Hematopoietic multipotent progenitor cell treated with erythropoietin and hydrocortisone succinate and interleukin-3 and kit ligand, for 15 days (in vitro differentiated cells): ENCODE data around the gene SNX1.

ENCODE experiments used
- DNase-seq: peaks from one replicate; pipeline ENCODE4 v3.0.0-alpha.2; 2015; ENCODE audit warnings: low spot score

Gene SNX1

DNA sequence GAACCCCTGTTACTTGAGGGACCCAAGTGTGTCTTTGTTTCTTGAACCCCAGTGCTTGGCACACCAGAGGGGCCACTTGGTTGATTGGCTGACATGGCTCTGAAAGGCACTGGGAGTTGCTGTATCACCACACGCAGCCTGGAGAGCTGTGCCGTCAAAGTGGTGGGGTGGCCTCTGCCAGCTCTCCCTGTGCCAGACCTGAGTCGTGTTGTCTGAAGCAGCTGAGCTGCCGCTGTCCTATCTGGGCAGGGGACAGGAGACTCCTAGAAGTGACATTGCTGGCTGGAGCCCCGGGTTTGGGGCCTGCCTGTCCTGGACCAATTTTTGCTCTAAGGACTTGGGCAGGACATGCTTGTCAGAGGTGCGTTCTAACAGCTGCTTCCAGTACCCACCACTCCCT, 50.3 kb downstream of the SNX1 start:
- peak; percentile 45 for DNase-seq

DNA sequence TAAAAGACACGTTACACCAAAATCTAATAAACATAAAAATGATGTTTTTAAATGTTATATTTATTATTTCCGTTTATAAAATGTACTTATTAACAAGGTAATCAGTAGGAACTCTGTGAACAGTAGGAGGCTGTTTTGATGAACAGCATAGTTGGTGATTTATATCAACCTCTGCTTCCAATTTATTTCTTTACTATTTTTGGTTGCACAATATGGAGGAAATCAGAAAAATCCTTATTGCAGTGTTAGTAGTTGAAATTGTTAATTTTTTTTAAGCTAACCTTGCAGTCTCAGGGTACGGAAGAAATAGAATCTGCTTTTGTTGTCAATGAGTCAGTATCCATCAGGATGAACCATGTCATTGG, 50.7 kb downstream of the SNX1 start:
- no peak for DNase-seq

DNA sequence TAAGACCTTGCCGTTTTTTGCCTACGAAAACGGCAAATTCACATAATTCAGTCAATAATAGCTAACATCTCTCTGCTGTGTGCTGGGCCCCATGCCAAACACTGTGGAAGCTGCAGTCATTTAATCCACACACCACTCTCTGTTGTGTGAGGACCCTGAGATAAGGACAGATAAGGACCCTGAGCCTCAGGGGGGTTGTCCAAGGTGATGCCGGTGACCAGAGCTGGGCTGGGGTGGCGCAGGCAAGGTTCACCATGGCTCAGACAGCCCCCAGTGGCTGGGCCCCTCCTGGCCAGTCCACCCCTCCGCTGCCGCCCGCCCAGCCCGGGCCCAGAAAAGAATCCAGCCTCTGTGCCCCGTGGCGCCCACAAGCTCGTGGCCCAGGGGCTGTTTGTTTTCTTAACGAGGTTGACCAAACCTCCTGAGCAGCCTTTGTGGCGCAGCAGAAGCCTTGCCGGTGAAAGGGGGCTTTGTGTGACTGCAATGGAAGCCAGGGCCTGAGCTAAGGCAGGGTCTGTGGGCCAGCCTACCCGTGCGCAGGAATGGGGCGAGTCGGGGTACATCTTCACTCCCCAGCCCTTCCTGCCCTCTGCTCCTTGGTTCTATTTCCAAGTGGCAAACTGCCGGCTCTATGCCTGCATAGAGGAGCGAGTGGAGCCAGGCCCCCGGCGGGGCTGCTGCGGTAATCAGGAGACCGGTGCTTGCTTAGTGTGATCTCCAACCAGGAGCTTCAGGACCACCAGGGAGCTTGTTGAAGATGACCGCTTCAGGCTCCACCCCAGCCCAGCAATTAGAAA, 51.3 kb downstream of the SNX1 start:
- DNase-seq, result peak; percentile 57

DNA sequence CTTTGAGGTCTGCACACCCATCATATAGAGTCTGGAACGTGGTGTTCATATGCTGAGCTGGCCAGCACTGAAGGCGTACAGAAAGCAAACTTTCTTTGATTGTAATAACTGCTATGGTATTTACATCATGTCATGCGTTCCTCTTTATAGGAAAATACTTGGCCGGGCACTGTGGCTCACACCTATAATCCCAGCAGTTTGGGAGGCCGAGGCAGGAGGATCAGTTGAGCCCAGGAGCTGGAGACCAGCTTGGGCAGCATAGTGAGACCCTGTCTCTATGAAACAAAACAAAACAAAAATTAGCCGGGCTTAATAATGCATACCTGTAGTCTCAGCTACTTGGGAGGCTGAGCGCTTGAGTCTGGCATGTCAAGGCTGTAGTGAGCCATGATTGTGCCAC, 52.4 kb downstream of the SNX1 start:
- DNase-seq, result no peak

DNA sequence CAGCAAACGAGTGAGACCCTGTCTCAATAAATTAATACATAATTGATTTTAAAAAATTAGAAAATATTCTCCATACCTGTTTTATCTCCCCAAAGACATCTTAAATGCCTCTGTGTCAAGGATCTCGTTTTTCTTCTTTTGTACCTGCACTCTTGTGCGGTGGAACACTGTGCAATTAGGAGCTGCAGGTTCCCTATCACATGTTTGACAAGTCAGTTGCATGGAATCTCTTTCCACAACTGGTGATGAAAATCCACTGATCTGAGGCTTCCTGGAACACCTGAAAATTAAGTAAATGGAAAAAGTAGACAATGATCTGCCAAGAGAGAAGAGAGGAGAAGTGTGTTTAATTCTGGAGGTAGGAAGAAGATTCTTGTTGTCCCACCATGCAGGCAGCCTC, 52.8 kb downstream of the SNX1 start:
- no peak for DNase-seq

DNA sequence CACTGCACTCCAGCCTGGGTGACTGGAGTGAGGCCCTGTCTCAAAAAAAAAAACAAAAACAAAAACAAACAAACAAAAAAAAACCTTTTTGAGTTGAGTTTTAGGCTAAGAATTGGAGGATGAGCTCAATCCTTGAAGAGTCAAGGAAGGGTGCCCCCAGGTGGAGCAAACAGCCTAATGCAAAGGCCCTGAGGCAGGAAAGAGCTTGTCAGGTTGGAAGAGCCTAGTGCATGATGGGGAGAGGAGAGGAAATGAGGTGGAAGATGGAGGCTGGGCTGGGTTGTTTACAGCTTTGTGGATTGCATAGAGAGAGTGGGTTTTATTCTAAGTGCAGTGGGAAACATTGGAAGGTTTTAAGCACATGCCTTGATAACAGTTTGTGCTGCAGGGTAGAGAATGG, 53.6 kb downstream of the SNX1 start:
- DNase-seq, result peak; percentile 76

DNA sequence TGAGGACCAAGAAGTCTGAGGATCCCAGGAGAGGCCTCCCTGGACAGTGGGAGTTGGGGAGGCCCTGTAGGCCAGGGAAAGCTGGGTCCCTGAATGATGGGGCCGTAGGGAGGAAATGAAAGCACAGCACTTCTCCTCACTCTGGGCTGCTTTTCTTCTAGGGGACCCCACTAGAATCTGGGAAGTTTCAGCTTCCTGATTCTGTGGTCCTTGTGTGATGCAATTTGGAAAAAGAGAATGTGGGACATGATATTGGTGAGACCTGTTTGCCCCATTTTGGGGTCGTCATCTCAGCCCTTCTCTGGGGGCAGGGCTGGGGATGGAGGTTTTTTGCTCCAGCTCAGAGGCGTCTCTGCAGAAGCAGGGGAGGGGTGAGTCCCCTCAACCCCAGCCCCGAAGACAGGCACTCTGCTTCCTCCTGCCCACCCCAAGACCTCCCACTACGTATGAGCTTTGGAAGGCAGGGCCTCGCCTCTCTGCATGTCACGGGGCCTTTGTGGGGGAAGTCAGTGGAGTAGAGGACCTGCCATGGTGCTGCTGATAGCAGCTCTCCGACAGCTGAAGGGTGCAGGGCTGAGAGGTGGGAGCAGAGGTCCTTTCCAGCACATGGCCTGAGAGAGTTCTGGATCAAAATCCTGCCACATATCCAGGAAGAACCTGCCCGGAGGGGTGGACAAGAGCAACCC, 54.3 kb downstream of the SNX1 start:
- peak; percentile 44 for DNase-seq

DNA sequence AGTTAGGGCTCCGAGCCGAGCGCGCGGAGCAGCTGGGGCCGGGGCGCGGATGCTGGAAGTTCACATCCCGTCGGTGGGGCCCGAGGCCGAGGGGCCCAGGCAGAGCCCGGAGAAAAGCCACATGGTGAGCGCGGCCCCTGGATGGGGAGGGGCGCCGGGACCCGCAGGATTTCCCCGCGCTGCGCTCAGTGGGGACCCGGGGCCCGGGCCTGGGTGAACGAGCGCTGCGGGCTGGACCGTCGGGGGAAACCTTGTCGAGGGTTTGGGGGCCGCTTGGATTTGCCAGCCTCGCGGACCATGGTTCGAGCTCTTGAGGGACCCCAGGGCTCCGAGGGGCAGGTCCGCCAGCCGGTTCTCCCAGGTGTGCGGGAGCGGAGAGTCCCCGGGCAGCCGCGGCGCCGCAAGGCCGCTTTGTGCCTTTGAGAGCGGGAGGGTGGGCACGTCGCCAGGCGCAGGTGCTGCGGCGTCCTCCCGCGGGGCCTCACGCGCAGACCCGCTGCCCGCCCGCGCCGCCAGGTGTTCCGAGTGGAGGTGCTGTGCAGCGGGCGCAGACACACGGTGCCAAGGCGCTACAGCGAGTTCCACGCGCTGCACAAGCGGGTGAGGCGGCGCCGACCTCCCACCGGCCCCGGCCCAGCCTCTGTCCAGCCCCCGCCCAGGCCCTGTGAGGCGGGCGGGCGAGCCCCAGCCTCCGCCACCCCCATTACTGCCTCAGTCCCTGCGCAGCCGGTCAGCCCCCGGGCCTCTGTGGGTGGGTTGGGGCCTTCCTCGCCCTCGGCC, 56.1 kb downstream of the SNX1 start, which contains the start of gene SNX22:
Gene SNX22, plus strand, starts transcription at position 5 of the 780 bp plus-strand sequence. Its CDS starts 45 bp downstream, at position 50.
- DNase-seq, result peak; percentile 55

DNA sequence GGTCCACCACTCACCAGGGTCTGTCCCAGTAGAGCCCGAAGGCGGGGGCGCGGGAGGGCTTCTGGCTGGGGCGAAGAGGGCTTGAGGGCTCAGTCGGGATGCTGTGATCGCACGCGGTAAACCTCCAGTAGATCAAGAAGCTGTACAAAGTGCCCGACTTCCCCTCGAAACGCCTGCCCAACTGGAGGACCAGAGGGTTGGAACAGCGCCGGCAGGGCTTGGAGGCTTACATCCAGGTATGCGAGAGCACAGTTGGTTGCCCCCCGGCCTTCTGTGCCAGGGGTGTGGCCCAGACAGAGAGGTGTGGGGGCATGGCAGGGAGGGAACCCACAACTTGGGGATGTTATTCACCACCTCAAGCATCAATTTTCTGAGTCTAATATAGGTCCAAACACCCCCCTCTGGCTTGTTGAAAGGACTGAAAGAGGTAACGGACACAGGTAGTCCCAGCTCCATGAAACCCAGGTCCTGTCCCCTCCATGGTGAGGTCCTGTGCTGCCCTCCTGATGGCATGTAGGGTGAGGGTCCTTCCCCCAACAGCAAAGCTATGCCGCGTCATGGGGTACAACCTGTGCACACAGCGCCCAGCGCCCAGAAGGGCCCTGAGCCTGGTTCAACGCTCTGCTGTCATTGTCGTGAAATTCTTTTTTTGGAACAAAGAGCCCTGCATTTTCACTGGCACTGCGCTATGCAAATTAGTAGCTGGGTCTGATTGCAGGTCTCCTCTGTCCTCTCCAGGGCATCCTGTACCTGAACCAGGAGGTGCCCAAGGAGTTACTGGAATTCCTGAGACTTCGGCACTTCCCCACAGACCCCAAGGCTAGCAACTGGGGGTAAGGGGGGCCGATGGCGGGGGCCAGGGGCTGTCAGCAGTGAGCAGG, 57.0 kb downstream of the SNX1 start:
- peak; percentile 51 for DNase-seq

DNA sequence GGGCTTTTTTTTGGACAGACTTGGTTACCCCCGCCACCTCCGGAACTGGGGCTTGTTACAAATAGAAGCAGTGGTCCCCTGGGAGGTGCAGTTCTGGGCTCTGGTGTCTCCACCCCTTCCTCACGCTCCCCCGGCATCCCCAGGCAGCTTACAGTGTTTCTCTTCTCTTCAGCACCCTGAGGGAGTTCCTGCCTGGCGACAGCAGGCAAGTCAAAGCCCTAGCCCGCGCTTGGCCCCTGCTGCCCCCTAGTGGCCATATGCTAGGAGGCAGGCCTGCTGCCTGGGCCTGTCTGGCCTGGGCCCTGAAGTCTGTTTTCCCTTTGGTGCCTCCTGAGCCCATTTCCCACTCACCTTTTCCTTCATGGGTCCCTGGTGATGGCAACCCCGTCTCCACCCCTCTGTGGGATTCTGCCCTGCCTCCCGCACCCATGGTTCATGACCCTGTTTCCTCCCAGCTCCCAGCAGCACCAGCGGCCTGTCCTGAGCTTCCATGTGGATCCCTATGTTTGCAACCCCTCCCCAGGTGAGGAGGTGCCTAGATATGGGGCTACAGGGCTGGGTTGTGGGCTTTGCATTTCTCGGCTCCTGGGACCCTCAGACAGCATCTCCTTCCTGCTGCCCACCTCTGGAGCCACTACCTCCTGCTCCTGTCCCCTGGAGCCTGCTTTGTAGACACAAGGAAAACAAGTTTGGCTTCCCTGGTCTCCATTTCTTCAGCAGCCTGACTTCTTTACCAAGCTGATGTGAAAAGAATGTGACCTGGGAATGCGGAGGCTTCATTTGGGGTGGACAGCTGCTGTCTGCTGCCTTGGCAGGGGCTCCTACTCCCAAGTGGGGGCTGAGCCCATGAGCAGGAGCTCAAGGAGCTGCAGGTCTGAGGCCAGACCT, 57.9 kb downstream of the SNX1 start:
- peak; percentile 93 for DNase-seq

DNA sequence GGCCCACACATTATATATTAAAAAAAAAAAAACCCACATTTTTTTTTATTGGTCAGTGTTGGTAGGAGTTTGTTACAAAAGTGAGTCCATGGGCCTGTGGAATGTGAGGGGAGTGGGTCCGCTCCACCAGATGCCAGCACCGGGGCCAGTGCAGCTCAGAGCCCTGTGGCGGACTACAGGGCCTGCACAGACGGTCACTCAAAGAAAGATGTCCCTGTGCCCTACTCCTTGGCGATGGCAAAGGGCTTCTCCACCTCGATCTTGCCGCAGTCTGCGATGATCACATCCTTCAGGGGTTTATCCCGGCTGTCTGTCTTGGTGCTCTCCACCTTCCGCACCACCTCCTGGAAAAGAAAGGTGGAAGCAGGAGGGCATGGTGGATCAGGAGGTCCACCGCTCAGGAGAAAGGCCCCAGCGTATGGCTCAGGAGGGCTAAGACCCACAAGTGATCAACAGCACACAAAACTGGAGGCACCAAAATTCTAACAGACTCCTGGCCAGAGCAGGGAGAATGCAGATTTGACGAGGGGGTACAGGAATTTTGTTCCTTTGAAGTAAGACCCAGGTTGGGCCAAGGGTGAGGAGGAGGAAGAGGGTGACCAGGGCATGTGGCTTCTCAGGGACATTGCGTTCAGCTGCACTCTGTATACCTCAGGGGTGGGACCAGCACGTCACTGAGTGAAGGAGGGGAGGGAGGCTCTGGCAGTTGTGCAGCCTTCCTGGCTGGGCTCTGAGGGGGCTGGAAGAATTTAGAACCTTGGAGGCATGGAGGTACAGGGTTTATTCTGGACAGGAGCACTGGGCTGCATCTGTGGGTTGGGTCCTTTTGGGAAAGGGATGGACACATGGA, 60.2 kb downstream of the SNX1 start:
- no peak for DNase-seq

DNA sequence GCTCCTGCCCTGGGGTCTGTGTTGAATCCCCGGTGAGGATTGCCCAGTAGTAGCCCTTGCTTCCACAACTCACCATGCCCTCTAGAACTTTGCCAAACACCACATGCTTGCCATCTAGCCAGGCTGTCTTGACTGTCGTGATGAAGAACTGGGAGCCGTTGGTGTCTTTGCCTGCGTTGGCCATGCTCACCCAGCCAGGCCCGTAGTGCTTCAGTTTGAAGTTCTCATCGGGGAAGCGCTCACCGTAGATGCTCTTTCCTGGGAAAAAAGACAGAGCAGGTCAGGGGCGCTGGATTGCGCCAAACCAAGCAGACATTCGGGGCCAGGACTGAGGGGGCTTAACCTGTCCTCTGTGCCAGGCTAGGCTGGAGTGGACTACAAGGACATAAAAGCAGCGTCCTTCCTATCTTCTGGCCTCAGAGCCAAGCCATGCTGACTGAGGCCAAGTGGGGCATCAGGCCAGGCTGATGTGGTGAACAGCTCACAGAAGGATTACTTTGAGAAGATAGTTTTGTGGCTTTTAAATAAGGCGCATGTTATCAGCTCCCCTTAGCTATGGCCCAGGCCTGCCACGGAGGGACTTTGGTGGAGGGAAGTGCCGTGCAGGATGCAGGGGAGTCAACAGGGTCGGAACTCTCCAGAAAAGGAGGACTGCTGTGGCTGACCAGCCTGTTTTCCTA, 61.0 kb downstream of the SNX1 start:
- no peak for DNase-seq

DNA sequence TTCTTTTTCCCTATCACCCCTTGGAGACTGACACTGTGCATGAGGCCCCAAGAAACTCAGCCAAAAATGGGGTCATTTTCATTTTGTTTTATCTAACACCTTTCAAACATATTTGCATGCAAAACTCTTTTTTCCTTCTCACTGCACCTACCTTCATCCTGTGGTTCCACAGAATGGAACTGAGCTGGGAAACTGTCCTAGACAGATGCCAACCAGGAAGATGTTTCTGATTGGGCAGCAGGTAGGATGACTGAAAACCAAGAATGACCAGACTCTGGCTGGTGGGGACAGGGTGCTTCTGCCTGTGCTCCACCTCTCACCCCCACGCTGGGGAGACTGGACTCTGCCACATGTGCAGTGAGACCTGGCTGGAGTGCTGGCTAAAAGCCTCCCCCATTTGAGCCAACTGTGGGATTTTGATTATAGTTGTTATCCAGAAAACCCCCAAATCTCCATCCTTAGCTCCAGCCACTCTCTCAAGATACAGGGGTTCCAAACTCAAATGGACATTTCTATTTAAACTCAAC, 61.9 kb downstream of the SNX1 start:
- no peak for DNase-seq

DNA sequence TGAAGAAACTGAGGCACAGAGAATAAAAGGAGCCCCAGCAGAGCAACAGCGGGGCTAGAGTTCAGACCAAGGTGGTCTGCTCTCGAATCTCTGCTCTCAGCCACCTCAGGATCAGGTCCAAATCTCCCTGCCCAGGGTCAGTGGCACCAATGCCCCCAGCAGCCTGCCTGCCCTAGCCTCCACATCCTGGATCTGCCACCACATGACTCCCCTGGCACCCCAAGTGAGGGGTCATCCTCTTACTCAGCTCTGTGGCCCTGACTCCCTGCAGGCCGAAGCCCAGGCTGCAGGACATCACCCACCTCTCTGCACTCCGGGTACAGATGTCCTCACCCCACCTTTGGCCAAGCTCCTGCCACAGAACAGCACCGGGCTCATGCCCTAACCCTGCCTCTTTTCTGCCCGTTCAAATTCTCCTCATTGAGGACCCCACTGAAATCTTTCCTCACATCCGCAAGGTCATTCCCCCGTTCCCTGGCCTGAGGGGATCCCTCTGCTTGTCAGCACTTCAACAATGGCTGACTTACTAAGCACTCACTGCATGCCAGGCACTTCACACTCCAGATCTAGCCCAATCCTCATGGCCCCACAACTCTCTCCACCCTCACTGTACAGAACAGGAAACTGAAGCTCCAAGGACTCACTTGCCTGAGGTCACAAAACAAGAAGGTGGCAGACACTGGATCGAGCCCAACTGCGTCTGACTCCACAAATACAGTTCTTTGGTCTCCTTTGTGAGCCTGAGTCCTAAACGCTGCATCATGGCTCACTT, 62.8 kb downstream of the SNX1 start:
- no peak for DNase-seq

DNA sequence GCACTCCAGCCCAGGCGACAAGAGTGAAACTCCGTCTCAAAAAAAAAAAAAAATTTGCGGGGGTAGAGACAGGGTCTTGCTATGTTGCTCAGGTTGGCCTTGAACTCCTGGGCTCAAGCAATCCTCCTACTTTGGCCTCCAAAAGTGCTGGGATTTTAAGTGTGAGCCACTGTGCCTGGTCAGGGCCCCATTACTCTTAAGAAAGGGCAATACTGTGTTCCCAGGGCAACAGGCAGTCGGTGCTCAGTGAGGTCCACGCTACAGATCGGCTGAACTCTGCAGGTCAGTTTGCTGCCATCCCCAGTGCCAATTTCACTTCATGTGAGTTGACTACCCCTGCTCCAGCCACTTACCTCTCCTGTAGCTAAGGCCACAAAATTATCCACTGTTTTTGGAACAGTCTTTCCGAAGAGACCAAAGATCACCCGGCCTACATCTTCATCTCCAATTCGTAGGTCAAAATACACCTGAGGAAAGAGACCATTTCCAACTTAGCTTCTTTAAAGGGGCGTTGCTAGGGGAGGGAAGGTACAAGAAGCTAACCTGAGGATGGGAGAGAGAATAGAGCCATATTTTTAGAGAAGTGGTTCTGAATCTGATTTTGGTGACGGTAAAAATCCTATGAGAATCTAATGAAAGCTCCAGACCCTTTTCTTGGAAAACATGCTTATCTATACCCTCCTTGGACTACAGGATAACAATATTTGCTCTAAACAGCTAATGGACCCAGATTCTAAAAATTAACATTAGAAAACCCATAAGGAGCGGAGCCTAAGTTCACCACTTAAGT, 66.1 kb downstream of the SNX1 start:
- DNase-seq, result no peak

DNA sequence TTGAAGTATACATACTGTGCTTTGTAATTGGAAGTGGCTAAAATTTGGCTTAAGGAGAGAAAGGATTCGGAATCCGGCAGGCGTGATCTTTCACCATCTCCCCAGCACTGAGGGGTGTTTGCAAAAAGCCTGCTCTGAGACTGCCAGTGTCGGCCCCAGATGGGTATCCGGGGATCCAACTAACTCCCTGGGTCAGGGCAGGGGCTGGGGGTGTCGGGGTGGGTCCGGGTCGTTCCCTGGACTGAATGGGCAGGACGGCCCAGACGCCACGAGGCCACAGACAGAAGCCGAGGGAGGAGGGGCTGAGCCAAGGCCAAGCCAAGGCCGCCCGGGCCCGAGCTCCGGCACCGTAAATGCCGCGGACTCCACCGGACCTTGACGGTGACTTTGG, 66.7 kb downstream of the SNX1 start:
- no peak for DNase-seq

DNA sequence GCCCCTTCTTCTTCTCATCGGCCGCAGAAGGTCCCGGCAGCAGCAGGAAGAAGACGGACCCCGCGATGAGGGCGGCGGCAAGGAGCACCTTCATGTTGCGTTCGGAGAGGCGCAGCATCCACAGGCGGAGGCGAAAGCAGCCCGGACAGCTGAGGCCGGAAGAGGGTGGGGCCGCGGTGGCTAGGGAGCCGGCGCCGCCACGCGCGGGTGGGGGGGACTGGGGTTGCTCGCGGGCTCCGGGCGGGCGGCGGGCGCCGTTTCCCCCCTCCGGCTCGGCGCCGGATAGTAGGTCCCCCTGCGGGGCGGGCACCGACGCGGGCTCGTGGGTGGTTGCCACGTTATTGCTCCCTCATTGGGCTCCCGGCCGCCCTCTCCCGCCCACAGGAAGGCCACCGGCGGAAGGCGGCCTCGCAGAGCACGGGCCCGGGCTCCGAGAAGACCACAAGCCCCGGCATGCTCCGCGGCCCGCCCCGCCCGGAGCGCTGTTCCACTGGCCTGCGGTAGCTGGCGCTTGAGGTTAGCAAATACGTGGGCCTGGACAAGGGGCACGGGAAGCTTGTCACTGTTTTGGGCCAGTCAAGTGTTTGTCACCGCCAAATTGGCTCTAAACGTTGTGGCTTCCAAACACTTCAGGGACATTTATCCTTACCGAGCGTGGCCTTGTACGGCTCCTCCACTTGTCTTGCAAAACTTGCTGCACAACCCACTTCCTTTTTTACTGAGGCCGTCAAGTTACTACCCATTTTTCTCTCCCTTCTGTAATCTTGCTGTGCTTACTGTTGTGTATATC, 67.3 kb downstream of the SNX1 start, which contains the start of gene PPIB:
Gene PPIB, minus strand, starts transcription at position 154 of the 790 bp plus-strand sequence. Its CDS starts 36 bp downstream, at position 118.
- DNase-seq, result peak; percentile 98
